H1 (cell line): Measurements from ENCODE around the gene ENOX2.
"Not testable (repeated sequence)": the region's sequence is repeated elsewhere in the genome, so short reads cannot be mapped to it uniquely, and the experiment has no call there.

ENCODE experiments used
- SUZ12 ChIP-seq: fragments of 200-600 bp; sonication (generic); IDR thresholded peaks from 2 replicates; pipeline ENCODE4 v1.6.1; 2012; ENCODE audit warnings: mild to moderate bottlenecking, inconsistent platforms, low read length, moderate library complexity, mixed read lengths
- TF ChIP-seq, protein P1 (sequence below), 3 experiments: IDR thresholded peaks; 1 replicate in 2 of 3; 2 replicates in 1 of 3; pipeline versions ENCODE4 v1.5.1 to v1.6.1; 2011; ENCODE audit warnings: low read length in 3 of 3, mild to moderate bottlenecking in 3 of 3, inconsistent platforms in 2 of 3, low read depth in 1 of 3, moderate library complexity in 1 of 3; ENCODE audit not compliant: insufficient read depth in 1 of 3; ENCODE audit errors: control extremely low read depth in 1 of 3

DNA sequence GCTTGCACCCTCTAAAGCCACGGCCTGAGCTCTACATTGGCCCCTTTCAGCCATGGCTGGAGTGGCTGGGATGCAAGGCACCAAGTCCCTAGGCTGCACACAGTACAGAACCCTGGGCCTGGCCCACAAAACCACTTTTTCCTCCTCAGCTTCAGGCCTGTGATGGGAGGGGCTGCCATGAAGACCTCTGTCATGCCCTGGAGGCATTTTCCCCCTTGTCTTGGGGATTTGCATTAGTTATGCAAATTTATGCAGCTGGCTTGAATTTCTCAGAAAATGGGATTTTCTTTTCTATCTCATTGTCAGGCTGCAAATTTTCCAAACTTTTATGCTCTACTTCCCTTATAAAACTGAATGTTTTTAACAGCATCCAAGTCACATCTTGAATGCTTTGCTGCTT is 16.7 kb upstream of the ENOX2 start:
- TF ChIP-seq, protein P1, sequence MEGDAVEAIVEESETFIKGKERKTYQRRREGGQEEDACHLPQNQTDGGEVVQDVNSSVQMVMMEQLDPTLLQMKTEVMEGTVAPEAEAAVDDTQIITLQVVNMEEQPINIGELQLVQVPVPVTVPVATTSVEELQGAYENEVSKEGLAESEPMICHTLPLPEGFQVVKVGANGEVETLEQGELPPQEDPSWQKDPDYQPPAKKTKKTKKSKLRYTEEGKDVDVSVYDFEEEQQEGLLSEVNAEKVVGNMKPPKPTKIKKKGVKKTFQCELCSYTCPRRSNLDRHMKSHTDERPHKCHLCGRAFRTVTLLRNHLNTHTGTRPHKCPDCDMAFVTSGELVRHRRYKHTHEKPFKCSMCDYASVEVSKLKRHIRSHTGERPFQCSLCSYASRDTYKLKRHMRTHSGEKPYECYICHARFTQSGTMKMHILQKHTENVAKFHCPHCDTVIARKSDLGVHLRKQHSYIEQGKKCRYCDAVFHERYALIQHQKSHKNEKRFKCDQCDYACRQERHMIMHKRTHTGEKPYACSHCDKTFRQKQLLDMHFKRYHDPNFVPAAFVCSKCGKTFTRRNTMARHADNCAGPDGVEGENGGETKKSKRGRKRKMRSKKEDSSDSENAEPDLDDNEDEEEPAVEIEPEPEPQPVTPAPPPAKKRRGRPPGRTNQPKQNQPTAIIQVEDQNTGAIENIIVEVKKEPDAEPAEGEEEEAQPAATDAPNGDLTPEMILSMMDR (IDR thresholded peaks at IDR 0.05; ENCODE audit: control extremely low read depth in 1 of 3, insufficient read depth in 1 of 3, low read depth in 1 of 3, low read length in 3 of 3) = not testable (repeated sequence)
- not testable (repeated sequence) for TF ChIP-seq SUZ12
